PC-3 (cell line): Measurements from ENCODE around the gene MUS81. TPM values are rescaled to one million over a fixed set of nuclear protein-coding genes. Genes with fewer than 3 reads are reported as not detected.
A peak's percentile ranks its signal among the peaks of the same experiment; 100 is the strongest.

Source experiments
- ATAC-seq: fragments of 200-7000 bp; cut with Tn5 transposase; 2 replicates; pipeline ENCODE4 v1.9.1; 2020; ENCODE audit warnings: mild to moderate bottlenecking, moderate library complexity
- BruUV-seq: library from RNA; stranded (reverse); fragments of 400-500 nt; replicated peaks from 2 replicates; lab custom pipeline; 2021; lab: Mats Ljungman, UMichigan
- CTCF ChIA-PET: fragments of 300-600 bp; sonication (Branson Sonifier 250); formaldehyde crosslinking; loops from one replicate; lab custom pipeline; 2022; ENCODE audit warnings: antibody characterized with exemption; lab: Charles Lee
- POLR2A ChIA-PET: fragments of 300-600 bp; sonication (Branson Sonifier 250); formaldehyde crosslinking; loops from one replicate; lab custom pipeline; 2022; ENCODE audit warnings: antibody characterized with exemption; ENCODE audit not compliant: unreplicated experiment; lab: Charles Lee
- DNase-seq: peaks from one replicate; pipeline ENCODE4 v3.0.0-alpha.2; 2015
- H2AFZ ChIP-seq: fragments of 300-600 bp; sonication (generic); 2 replicates; pipeline ENCODE4 v1.6.0; 2016; ENCODE audit warnings: antibody characterized with exemption, low read length
- H3F3A ChIP-seq: fragments of 300-600 bp; sonication (generic); one replicate; pipeline ENCODE4 v1.6.0; 2017; ENCODE audit warnings: antibody characterized with exemption, low read length, control low read depth, mild to moderate bottlenecking; ENCODE audit not compliant: unreplicated experiment
- H3K27ac ChIP-seq: fragments of 300-600 bp; sonication (generic); 2 replicates; pipeline ENCODE4 v1.5.1; 2016; ENCODE audit warnings: mild to moderate bottlenecking, low read length
- H3K27me3 ChIP-seq: fragments of 300-600 bp; sonication (generic); 2 replicates; pipeline ENCODE4 v1.6.1; 2016; ENCODE audit warnings: low read length, mixed read lengths
- H3K36me3 ChIP-seq: fragments of 300-600 bp; sonication (generic); 2 replicates; pipeline ENCODE4 v1.6.1; 2016; ENCODE audit warnings: low read depth, mixed run types, low read length, mixed read lengths
- H3K4me1 ChIP-seq: fragments of 300-600 bp; sonication (generic); 2 replicates; pipeline ENCODE4 v1.5.1; 2016; ENCODE audit warnings: low read length; ENCODE audit not compliant: insufficient read depth
- H3K4me2 ChIP-seq: fragments of 300-600 bp; sonication (generic); 2 replicates; pipeline ENCODE4 v1.6.0; 2016; ENCODE audit warnings: low read length
- H3K4me3 ChIP-seq: fragments of 300-600 bp; sonication (generic); 2 replicates; pipeline ENCODE4 v1.5.1; 2016; ENCODE audit warnings: mild to moderate bottlenecking, low read length, mixed read lengths
- H3K79me2 ChIP-seq: fragments of 300-600 bp; sonication (generic); 2 replicates; pipeline ENCODE4 v1.6.1; 2017; ENCODE audit warnings: low read length, mixed read lengths
- H3K9ac ChIP-seq: fragments of 300-600 bp; sonication (generic); 2 replicates; pipeline ENCODE4 v1.6.0; 2016; ENCODE audit warnings: mild to moderate bottlenecking, low read length
- H3K9me2 ChIP-seq: fragments of 300-600 bp; sonication (generic); replicated peaks from 2 replicates; pipeline ENCODE4 v1.6.1; 2016; ENCODE audit warnings: mixed run types, low read length, mixed read lengths
- H3K9me3 ChIP-seq: fragments of 300-600 bp; sonication (generic); 2 replicates; pipeline ENCODE4 v1.6.1; 2016; ENCODE audit warnings: low read length, mixed read lengths
- H4K20me1 ChIP-seq: fragments of 300-600 bp; sonication (generic); 2 replicates; pipeline ENCODE4 v1.6.1; 2016; ENCODE audit warnings: low read length, mixed read lengths
- CTCF ChIP-seq: fragments of 300-600 bp; sonication (generic); conservative IDR thresholded peaks from 2 replicates; pipeline ENCODE4 v1.5.1; 2017; ENCODE audit warnings: antibody characterized with exemption, low read depth, mild to moderate bottlenecking, low read length
- EZH2 ChIP-seq: fragments of 300-600 bp; sonication (generic); IDR thresholded peaks from one replicate; pipeline ENCODE4 v1.6.1; 2017; ENCODE audit warnings: antibody characterized with exemption, mild to moderate bottlenecking, low read length; ENCODE audit not compliant: unreplicated experiment
- EZH2phosphoT487 ChIP-seq: fragments of 300-600 bp; sonication (generic); IDR thresholded peaks from 2 replicates; pipeline ENCODE4 v1.6.1; 2018; ENCODE audit warnings: mild to moderate bottlenecking, antibody characterized with exemption, low read length, borderline replicate concordance
- intact Hi-C: fragments of 100-400 bp; cut with micrococcal nuclease; formaldehyde crosslinking; loops from 2 replicates; pipeline ENCODE4 v1.9.0; 2023
- total RNA-seq: library from RNA; depleted of rRNA; stranded (reverse); fragments of >200 nt; gene quantifications from 2 replicates; pipeline ENCODE4 v1.2.3, GENCODE V29; 2014

MUS81 gene
- total RNA-seq, 1 experiment from 2014 or later: 82.0 TPM

DNA sequence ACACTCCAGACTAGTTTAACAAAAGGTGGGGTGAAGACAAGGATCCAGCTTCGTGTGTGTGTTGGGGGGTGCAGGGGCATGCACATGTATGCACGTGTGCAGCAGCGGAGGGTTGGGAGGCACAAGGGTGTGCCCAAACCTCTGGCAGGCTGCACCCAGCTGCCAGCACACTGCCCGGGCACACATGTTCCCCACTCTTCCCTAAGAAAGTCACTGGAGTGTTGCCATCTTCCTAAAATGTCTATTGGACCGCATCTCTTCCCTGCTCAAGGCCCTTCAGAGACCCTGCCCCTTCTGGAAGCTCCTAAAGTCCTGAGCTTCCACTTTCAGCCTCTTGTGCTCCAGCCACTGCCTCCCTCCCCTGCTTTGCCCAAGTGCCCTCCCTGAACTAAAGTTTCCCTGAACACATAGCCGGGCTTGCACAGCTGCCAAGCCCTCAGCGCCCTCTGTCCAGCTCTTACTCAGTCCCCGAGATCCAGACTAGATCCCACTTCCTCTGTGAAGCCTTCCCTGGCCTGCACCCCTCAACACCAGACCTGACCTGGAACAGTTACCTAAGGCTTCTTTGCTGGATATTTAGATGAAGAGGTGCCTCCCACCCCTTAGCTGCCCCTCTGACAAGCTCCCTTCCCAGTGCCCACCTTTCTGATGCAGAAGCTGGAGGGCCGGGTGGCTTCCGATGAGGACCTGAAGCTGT, 8.3 kb upstream of the MUS81 start:
- no peak overlapping the region for H3K27ac ChIP-seq
- ChIA-PET POLR2A (no interaction called here), CTCF (interaction anchor here (0.6 to 1.3 kb wide), 3 partner anchors 8 to 36 kb away, joined by 3 to 6 read pairs (median 6); partner anchors contain the start of gene FIBP)
- no peaks in the 10 kb centered on the region for H3K9me2 ChIP-seq
- H3K9ac ChIP-seq: no peak overlapping the region
- H3K36me3 ChIP-seq: peaks cover 56% of the 10 kb centered on the region
- H4K20me1 ChIP-seq: peaks cover 43% of the 10 kb centered on the region
- TF ChIP-seq CTCF: no peak
- no peak for TF ChIP-seq EZH2
- no peak for TF ChIP-seq EZH2phosphoT487
- peaks cover 24% of the 10 kb centered on the region for H3K4me1 ChIP-seq
- no peaks in the 10 kb centered on the region for H3F3A ChIP-seq
- intact Hi-C loops: no loop called here
- no peak overlapping the region for H3K4me2 ChIP-seq
- H3K27me3 ChIP-seq: no peaks in the 10 kb centered on the region
- H3K79me2 ChIP-seq: peaks cover 32% of the 10 kb centered on the region
- no peak overlapping the region for H3K4me3 ChIP-seq
- H3K9me3 ChIP-seq: no peaks in the 10 kb centered on the region
- H2AFZ ChIP-seq: no peak overlapping the region
- no TSS peak for BruUV-seq
- peak; percentile 2; the same call in 1 of the 2 replicates for ATAC-seq
- no peak for DNase-seq

- CTCF ChIA-PET: no interaction called here
- Histone ChIP-seq H3K9me2 (no peaks in the 10 kb centered on the region), H3K9ac (no peak overlapping the region), H3K36me3 (peaks cover 56% of the 10 kb centered on the region), H3K9me3 (no peaks in the 10 kb centered on the region), H3K27me3 (no peaks in the 10 kb centered on the region), H3K79me2 (peaks cover 39% of the 10 kb centered on the region), H3K4me2 (no peak overlapping the region), H3K27ac (no peak overlapping the region), H3F3A (no peaks in the 10 kb centered on the region), H2AFZ (no peak overlapping the region), H3K4me3 (no peak overlapping the region), H4K20me1 (peaks cover 49% of the 10 kb centered on the region), H3K4me1 (peaks cover 24% of the 10 kb centered on the region)
- intact Hi-C loops: no loop called here
- no TSS peak for BruUV-seq
- no peak for TF ChIP-seq EZH2phosphoT487
- no peak for TF ChIP-seq EZH2
- TF ChIP-seq CTCF: no peak
- DNase-seq (no peak), ATAC-seq (no peak)
- POLR2A ChIA-PET: no interaction called here
Measured at GRCh38 chr11:65852508-65853245, 7.6 kb upstream of the MUS81 start.
